ENCODE results near the gene RNU5B-1. TPM values are rescaled to one million over a fixed set of nuclear protein-coding genes. Genes with fewer than 3 reads are reported as not detected.

RNU5B-1 gene
- total and polyA plus RNA-seq, 2 experiments from 2014 or later, result not detected

DNA sequence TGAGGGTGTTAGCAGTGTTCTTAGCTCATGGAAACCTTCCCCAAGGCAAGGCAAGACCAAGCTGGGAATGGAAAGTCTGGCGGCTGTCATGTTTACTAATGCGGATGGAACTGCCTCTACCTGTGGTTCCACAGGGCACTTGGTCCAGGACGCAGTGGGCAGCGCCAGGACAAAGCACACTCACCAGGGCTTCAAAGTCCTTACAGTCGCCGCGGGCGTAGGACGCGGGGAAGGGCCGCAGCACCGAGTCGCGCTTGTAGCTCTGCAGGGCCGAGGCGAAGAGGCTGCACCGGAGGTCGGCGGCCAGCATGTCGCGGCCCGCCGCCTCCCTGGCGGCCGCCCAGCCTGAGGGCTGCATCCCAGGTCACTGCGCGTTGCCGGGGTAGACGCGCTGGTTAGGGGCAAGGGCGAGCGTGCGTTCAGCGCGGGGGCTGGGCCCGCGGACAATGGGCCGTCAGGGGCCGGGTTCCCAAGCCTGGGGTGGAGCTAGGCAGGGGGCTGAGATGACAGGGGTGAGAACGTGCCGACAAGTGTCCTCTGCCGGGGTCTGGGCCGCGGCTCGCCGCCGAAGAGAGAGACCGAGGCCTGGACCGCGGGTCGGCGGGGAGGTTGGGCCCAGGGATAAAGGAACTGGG lies 18.3 kb upstream of the RNU5B-1 start:
- Histone ChIP-seq H2AFZ (peak overlapping the region; percentile 89), H3K27me3 (replicated peaks; ENCODE audit: insufficient read depth) (no peaks in the 10 kb centered on the region), H3K9me3 (ENCODE audit: low read depth) (no peaks in the 10 kb centered on the region), H3F3A (ENCODE audit: insufficient read depth) (peaks cover 19% of the 10 kb centered on the region), H3K9ac (peak overlapping the region; percentile 77), H3K4me3 (peak overlapping the region; percentile 81), H3K9me2 (ENCODE audit: insufficient read depth) (no peaks in the 10 kb centered on the region), H3K27ac (peak overlapping the region; percentile 28), H3K4me1 (ENCODE audit: insufficient read depth) (peaks cover 9% of the 10 kb centered on the region), H3K79me2 (ENCODE audit: insufficient read depth) (no peaks in the 10 kb centered on the region; the same call in 1 of the 2 replicates), H3K36me3 (ENCODE audit: low read depth) (no peaks in the 10 kb centered on the region), H3K4me2 (ENCODE audit: unreplicated experiment) (peak overlapping the region; percentile 86), H4K20me1 (ENCODE audit: insufficient read depth) (no peaks in the 10 kb centered on the region)
- in situ Hi-C loops (cut with MboI), result no loop called here
- no peak for TF ChIP-seq EZH2 (IDR thresholded peaks at IDR 0.05; ENCODE audit: insufficient read depth, poor library complexity, severe bottlenecking)
- no peak for TF ChIP-seq EZH2phosphoT487 (IDR thresholded peaks at IDR 0.05; ENCODE audit: insufficient read depth, low read depth)
- peak; percentile 61 for DNase-seq
- whole genome bisulfite sequencing, 2 experiments (ENCODE audit: low coverage in 1 of 2, low lambda C conversion rate in 2 of 2, missing lambda C conversion rate in 2 of 2), result 1 to 2% methylated on average over 50 to 52 of the region's 52 CpGs

DNA sequence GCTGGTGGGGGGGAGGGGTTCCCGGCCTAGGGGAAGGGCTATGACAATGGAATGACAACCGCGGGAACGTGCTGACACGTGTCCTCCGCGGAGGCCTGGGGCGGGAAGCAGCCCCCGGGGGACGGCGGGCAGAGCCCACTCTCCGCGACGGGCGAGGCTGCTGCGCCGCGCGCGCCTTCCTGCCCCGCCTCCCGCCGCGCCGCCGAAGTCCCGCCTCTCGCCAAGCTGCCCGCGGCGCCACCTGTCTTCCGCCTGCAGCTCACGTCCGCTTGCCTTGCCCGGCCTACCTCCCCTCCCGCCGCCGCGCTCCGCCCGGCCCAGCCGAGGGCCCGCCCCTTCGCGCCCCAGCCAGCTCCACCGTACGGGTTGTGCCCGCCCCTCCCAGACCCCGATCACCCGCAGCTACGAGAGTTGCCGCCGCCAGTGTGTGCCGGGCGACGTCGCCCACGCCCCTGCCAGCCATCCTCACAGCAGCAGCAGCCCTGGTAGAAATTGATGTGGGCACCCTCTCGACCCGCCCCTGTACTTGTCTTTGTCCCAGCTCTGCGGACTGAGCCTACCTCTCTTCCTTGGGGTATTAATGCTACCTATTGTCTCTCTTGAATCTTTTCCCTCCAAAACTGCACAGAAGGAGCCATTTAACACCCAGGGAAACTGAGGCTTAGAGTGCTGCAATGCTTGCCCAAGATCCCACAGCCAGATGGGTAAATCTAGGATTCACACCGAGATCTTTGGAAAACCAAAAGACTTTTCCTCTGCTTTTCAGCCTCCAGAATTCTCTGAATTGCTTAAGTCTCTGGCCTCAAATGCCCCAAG lies 17.6 kb upstream of the RNU5B-1 start, which contains the start of gene PARP16:
TSS of gene PARP16 (minus strand) at position 180 of the 816 bp plus-strand sequence. CDS start 457 bp downstream, outside the sequence.
- peak within 1 kb of the TSS; percentile 89 for H2AFZ ChIP-seq
- H3K79me2 ChIP-seq (ENCODE audit: insufficient read depth), result no peaks in the 10 kb centered on the region; the same call in 1 of the 2 replicates
- peak within 1 kb of the TSS; percentile 77 for H3K9ac ChIP-seq
- H3K36me3 ChIP-seq (ENCODE audit: low read depth), result no peaks in the 10 kb centered on the region
- H3K9me2 ChIP-seq (ENCODE audit: insufficient read depth), result no peaks in the 10 kb centered on the region
- peak; percentile 93 for DNase-seq
- H3K4me1 ChIP-seq (ENCODE audit: insufficient read depth), result peaks cover 9% of the 10 kb centered on the region
- H3K27me3 ChIP-seq (replicated peaks; ENCODE audit: insufficient read depth), result no peaks in the 10 kb centered on the region
- H3K4me2 ChIP-seq (ENCODE audit: unreplicated experiment), result peak within 1 kb of the TSS; percentile 86
- H3K27ac ChIP-seq, result peak within 1 kb of the TSS; percentile 28
- 1 to 2% methylated on average over 13 to 56 of the region's 62 CpGs for WGBS, 2 experiments (ENCODE audit: low coverage in 1 of 2, low lambda C conversion rate in 2 of 2, missing lambda C conversion rate in 2 of 2)
- no peaks in the 10 kb centered on the region for H4K20me1 ChIP-seq (ENCODE audit: insufficient read depth)
- peak within 1 kb of the TSS; percentile 81 for H3K4me3 ChIP-seq
- peaks cover 19% of the 10 kb centered on the region for H3F3A ChIP-seq (ENCODE audit: insufficient read depth)
- no peaks in the 10 kb centered on the region for H3K9me3 ChIP-seq (ENCODE audit: low read depth)
- in situ Hi-C loops (cut with MboI), result no loop called here
- no peak for TF ChIP-seq EZH2phosphoT487 (IDR thresholded peaks at IDR 0.05; ENCODE audit: insufficient read depth, low read depth)
- no peak for TF ChIP-seq EZH2 (IDR thresholded peaks at IDR 0.05; ENCODE audit: insufficient read depth, poor library complexity, severe bottlenecking)

DNA sequence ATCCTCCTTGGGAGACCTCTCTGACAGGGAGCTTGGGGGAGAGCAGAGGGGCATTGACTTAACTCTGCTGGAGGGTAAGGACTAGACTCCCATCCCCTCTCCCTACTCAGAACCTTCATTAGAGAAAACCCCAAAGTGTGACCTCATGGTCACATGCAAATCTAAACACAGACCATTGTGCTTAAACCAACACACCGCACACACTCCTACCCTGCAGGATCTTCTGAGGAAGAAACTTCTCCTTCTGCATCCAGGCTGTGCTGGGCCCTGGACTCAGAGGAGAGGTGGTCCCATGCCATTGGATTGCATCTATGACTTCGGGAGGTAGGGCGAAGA lies 17.0 kb upstream of the RNU5B-1 start:
- Histone ChIP-seq H3K4me2 (ENCODE audit: unreplicated experiment) (no peak overlapping the region), H2AFZ (peak overlapping the region; percentile 89), H4K20me1 (ENCODE audit: insufficient read depth) (no peaks in the 10 kb centered on the region), H3K36me3 (ENCODE audit: low read depth) (no peaks in the 10 kb centered on the region), H3K4me3 (no peak overlapping the region), H3K79me2 (ENCODE audit: insufficient read depth) (no peaks in the 10 kb centered on the region; the same call in 1 of the 2 replicates), H3K9ac (no peak overlapping the region), H3K27me3 (replicated peaks; ENCODE audit: insufficient read depth) (no peaks in the 10 kb centered on the region), H3K4me1 (ENCODE audit: insufficient read depth) (peaks cover 9% of the 10 kb centered on the region), H3K9me3 (ENCODE audit: low read depth) (no peaks in the 10 kb centered on the region), H3F3A (ENCODE audit: insufficient read depth) (peaks cover 19% of the 10 kb centered on the region), H3K27ac (no peak overlapping the region), H3K9me2 (ENCODE audit: insufficient read depth) (no peaks in the 10 kb centered on the region)
- TF ChIP-seq EZH2 (IDR thresholded peaks at IDR 0.05; ENCODE audit: insufficient read depth, poor library complexity, severe bottlenecking), result no peak
- TF ChIP-seq EZH2phosphoT487 (IDR thresholded peaks at IDR 0.05; ENCODE audit: insufficient read depth, low read depth), result no peak
- in situ Hi-C loops (cut with MboI), result no loop called here
- WGBS, 2 experiments (ENCODE audit: low coverage in 1 of 2, low lambda C conversion rate in 2 of 2, missing lambda C conversion rate in 2 of 2), result 97% methylated on average over 3 of the region's 3 CpGs
- DNase-seq, result no peak

DNA sequence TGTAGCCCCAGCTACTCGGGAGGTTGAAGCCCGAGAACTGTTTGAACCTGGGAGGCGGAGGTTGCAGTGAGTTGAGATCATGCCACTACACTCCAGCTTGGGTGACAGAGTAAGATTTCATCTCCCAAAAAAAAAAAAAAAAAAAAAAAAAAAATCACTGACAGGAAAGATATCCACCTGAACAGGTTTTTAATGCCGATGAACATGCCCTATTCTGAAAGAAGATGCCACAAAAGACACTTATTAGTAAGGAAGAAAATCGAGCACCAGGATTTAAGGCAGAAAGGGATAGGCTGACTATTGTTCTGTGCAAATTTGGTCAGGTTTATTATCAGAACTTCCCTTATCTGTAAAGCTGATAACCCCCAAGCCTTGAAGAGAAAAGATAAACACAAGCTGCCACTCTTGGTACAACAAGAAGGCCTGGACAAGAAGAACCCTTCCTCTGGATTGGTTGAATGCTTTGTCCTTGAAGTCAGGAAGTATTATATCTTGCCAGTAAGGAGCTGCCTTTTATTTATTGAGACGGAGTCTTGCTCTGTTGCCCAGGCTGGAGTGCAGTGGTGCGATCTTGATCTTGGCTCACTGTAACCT lies 15.1 kb upstream of the RNU5B-1 start:
- no peak for TF ChIP-seq EZH2 (IDR thresholded peaks at IDR 0.05; ENCODE audit: insufficient read depth, poor library complexity, severe bottlenecking)
- TF ChIP-seq EZH2phosphoT487 (IDR thresholded peaks at IDR 0.05; ENCODE audit: insufficient read depth, low read depth), result no peak
- 73 to 77% methylated on average over 6 to 7 of the region's 7 CpGs for WGBS, 2 experiments (ENCODE audit: low coverage in 1 of 2, low lambda C conversion rate in 2 of 2, missing lambda C conversion rate in 2 of 2)
- in situ Hi-C loops (cut with MboI), result no loop called here

More for the DNA sequence above, 15.1 kb upstream of the RNU5B-1 start:
- Histone ChIP-seq H3K4me2 (ENCODE audit: unreplicated experiment) (no peak overlapping the region), H3K9me3 (ENCODE audit: low read depth) (no peaks in the 10 kb centered on the region), H3K9ac (no peak overlapping the region), H3F3A (ENCODE audit: insufficient read depth) (peaks cover 23% of the 10 kb centered on the region), H3K4me1 (ENCODE audit: insufficient read depth) (peaks cover 9% of the 10 kb centered on the region), H3K27ac (no peak overlapping the region), H2AFZ (no peak overlapping the region), H3K79me2 (ENCODE audit: insufficient read depth) (no peaks in the 10 kb centered on the region), H3K9me2 (ENCODE audit: insufficient read depth) (no peaks in the 10 kb centered on the region), H3K4me3 (no peak overlapping the region), H3K27me3 (replicated peaks; ENCODE audit: insufficient read depth) (no peaks in the 10 kb centered on the region), H4K20me1 (ENCODE audit: insufficient read depth) (no peaks in the 10 kb centered on the region), H3K36me3 (ENCODE audit: low read depth) (no peaks in the 10 kb centered on the region)
- DNase-seq, result no peak
